ENCODE results near the gene UNC5B.

- TF ChIP-seq POLR2A (IDR thresholded peaks at IDR 0.05; ENCODE audit: low read length): no peak
- no peak for TF ChIP-seq GATA1 (IDR thresholded peaks at IDR 0.05; ENCODE audit: low read depth, low read length)
Observed at GRCh38 chr10:71197955-71198354, 14.4 kb upstream of the UNC5B start.
